Stomach (tissue), 9 donors: Measurements from ENCODE around the gene SHISA4. TPM values are rescaled to one million over a fixed set of nuclear protein-coding genes. Genes with fewer than 3 reads are reported as not detected.

Source experiments
- DNase-seq, 2 donors: peaks; one replicate each; pipeline versions ENCODE4 v3.0.0 to v3.0.0-alpha.2; 2013 to 2019
- H3K27ac ChIP-seq, 5 donors: fragments of 200-600 bp in 4 of 5; sonication (generic) in 4 of 5; one replicate each; pipeline ENCODE4 v1.5.1; 2013 to 2019; ENCODE audit warnings: mild to moderate bottlenecking in 1 of 5, moderate library complexity in 1 of 5
- H3K27me3 ChIP-seq, 3 donors: fragments of 200-600 bp; sonication (generic); one replicate each; pipeline ENCODE4 v1.5.1; 2017 to 2019; ENCODE audit warnings: mixed run types in 1 of 3
- H3K36me3 ChIP-seq, 4 donors: fragments of 200-600 bp; sonication (generic); 1 replicate in 3 of 4; 2 replicates in 1 of 4; pipeline ENCODE4 v1.5.1; 2016 to 2019
- H3K4me1 ChIP-seq, 4 donors: fragments of 200-600 bp; sonication (generic); one replicate each; pipeline ENCODE4 v1.5.1; 2016 to 2019
- H3K4me3 ChIP-seq, 4 donors: fragments of 200-600 bp; sonication (generic) in 3 of 4; one replicate each; pipeline ENCODE4 v1.5.1; 2016 to 2019; ENCODE audit warnings: mild to moderate bottlenecking in 1 of 4
- H3K9me3 ChIP-seq, 4 donors: fragments of 200-600 bp; sonication (generic); one replicate each; pipeline ENCODE4 v1.5.1; 2016 to 2019
- EP300 ChIP-seq: sonication (generic); formaldehyde crosslinking; IDR thresholded peaks from one replicate; pipeline ENCODE4 v1.6.1; 2017; ENCODE audit warnings: antibody characterized with exemption
- POLR2A ChIP-seq, 4 donors: fragments of 450-650 bp; IDR thresholded peaks; one replicate each; pipeline ENCODE4 v1.6.1; 2016; ENCODE audit warnings: antibody characterized with exemption in 4 of 4, control low read depth in 2 of 4, mild to moderate bottlenecking in 1 of 4, moderate library complexity in 1 of 4
- POLR2AphosphoS5 ChIP-seq, 3 donors: sonication (generic); formaldehyde crosslinking; IDR thresholded peaks; one replicate each; pipeline ENCODE4 v1.6.1; 2016; ENCODE audit warnings: antibody characterized with exemption in 3 of 3
- WGBS, 5 donors: extraction: QIAGEN DNeasy Blood & Tissue Kit in 3 of 5; methylation state at CpG; one replicate each; pipeline versions ENCODE4 v1.1.5 to v1.1.7; 2013 to 2018; 5-methylcytosine and 5-hydroxymethylcytosine counted together
- intact Hi-C: fragments of 100-400 bp; cut with DNase I; formaldehyde crosslinking; loops from one replicate; pipeline ENCODE4 v1.15.1; 2023; ENCODE audit warnings: low total_unique reads
- polyA plus RNA-seq, 3 donors: library from polyadenylated mRNA; stranded (reverse); fragments of 200-250 nt; gene quantifications; one replicate each; pipeline ENCODE4 v1.2.3, GENCODE V29; 2013
- total RNA-seq, 5 donors: library from RNA; depleted of rRNA; stranded (reverse); fragments of >200 nt; gene quantifications; one replicate each; pipeline versions ENCODE4 v1.1.0 to v1.2.3, GENCODE V29; 2014 to 2016
- TF ChIP-seq, protein P1 (sequence below), 7 experiments: fragments of 450-650 bp in 4 of 7; fragments of 200-600 bp in 3 of 7; sonication (generic) in 3 of 7; IDR thresholded peaks; one replicate each; pipeline ENCODE4 v1.5.1; 2016 to 2019; ENCODE audit warnings: antibody characterized with exemption in 7 of 7, control low read depth in 2 of 7, mild to moderate bottlenecking in 1 of 7
- donor health status: healthy with polysubstance abuse.
- donor health status: Bipolar disorder and iron deficiency.
- donor health status: healthy.

SHISA4 gene
- total and polyA plus RNA-seq, 8 donors = 0.87 to 33.3 (median 13.3) TPM

DNA sequence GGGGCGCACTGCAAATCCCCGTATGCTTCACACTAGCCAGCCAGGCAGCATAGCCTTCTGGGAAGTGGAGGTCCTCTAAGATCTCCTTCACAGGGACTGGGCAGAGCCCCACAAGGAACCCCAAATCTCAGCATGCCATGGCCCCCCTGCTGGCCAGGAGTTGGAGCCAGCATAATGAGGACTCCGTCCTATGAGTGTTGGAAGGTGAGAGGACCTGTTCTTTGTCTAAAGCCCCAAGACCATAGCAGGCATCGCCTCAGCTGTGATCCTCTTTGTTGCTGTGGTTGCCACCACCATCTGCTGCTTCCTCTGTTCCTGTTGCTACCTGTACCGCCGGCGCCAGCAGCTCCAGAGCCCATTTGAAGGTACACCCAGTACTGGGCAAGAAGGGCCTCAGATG, 1.5 kb downstream of the SHISA4 start:
- Histone ChIP-seq H3K4me1 (peaks cover 14 to 51% (median 33%) of the 10 kb centered on the region in 4 donors), H3K27ac (peak overlapping the region in 1 of 5 donors; percentile 86), H3K4me3 (peak overlapping the region in 1 of 4 donors; percentile 75), H3K27me3 (peaks cover 0 to 17% (median 7%) of the 10 kb centered on the region in 3 donors), H3K9me3 (no peaks in the 10 kb centered on the region), H3K36me3 (no peaks in the 10 kb centered on the region)
- no peak for TF ChIP-seq EP300
- TF ChIP-seq POLR2AphosphoS5 (IDR thresholded peaks at IDR 0.05) = no peak
- no peak for TF ChIP-seq POLR2A (IDR thresholded peaks at IDR 0.05)
- TF ChIP-seq, protein P1, sequence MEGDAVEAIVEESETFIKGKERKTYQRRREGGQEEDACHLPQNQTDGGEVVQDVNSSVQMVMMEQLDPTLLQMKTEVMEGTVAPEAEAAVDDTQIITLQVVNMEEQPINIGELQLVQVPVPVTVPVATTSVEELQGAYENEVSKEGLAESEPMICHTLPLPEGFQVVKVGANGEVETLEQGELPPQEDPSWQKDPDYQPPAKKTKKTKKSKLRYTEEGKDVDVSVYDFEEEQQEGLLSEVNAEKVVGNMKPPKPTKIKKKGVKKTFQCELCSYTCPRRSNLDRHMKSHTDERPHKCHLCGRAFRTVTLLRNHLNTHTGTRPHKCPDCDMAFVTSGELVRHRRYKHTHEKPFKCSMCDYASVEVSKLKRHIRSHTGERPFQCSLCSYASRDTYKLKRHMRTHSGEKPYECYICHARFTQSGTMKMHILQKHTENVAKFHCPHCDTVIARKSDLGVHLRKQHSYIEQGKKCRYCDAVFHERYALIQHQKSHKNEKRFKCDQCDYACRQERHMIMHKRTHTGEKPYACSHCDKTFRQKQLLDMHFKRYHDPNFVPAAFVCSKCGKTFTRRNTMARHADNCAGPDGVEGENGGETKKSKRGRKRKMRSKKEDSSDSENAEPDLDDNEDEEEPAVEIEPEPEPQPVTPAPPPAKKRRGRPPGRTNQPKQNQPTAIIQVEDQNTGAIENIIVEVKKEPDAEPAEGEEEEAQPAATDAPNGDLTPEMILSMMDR (IDR thresholded peaks at IDR 0.05) = no peak
- DNase-seq = no peak
- WGBS, 5 donors = 81 to 92% (median 87%) methylated on average over 7 of the region's 7 CpGs
- intact Hi-C loops = loop anchor here (10.0 kb wide), 1 partner anchor 55 kb away; the partner anchor contains the start of gene LMOD1

DNA sequence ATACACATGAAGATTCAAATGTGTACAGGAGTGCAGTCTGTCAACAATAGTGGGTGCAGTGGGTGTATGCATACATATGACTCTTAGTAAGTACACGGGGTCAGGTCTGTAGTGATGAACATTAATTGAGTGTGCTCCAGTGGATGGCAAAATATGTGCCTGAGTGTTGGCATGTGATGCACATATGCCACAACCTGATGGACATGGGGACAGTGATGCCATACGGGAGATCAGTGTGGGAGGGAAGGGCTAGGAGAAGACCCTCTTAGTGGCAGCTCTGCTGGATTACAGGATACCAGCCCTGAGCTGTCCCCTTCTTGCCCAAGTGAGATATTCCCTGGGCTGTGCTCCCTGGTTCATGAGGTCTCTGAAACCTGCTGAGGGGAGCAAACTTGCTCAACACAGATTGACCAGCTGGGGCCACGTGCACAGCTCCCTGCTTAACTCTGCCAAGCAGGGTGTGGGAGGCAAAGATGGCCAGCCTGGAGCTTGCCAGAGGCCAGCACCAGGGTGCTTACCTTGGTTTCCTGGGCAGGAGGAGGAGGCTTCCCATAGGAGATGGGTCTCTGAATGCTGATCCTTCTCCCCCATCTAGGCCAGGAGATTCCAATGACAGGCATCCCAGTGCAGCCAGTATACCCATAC, 2.2 kb downstream of the SHISA4 start:
- H3K36me3 ChIP-seq = no peaks in the 10 kb centered on the region
- intact Hi-C loops = loop anchor here (10.0 kb wide), 1 partner anchor 54 kb away; the partner anchor contains the start of gene LMOD1
- peaks cover 0 to 17% (median 7%) of the 10 kb centered on the region in 3 donors for H3K27me3 ChIP-seq
- H3K4me3 ChIP-seq = no peak overlapping the region
- TF ChIP-seq POLR2AphosphoS5 (IDR thresholded peaks at IDR 0.05) (peak in 1 of 3 donors; percentile 10), EP300 (no peak)
- no peaks in the 10 kb centered on the region for H3K9me3 ChIP-seq
- H3K4me1 ChIP-seq = peaks cover 14 to 53% (median 34%) of the 10 kb centered on the region in 4 donors
- peak overlapping the region in 1 of 5 donors; percentile 84 for H3K27ac ChIP-seq
- no peak for DNase-seq
- 65 to 77% (median 71%) methylated on average over 3 of the region's 3 CpGs for WGBS, 5 donors

DNA sequence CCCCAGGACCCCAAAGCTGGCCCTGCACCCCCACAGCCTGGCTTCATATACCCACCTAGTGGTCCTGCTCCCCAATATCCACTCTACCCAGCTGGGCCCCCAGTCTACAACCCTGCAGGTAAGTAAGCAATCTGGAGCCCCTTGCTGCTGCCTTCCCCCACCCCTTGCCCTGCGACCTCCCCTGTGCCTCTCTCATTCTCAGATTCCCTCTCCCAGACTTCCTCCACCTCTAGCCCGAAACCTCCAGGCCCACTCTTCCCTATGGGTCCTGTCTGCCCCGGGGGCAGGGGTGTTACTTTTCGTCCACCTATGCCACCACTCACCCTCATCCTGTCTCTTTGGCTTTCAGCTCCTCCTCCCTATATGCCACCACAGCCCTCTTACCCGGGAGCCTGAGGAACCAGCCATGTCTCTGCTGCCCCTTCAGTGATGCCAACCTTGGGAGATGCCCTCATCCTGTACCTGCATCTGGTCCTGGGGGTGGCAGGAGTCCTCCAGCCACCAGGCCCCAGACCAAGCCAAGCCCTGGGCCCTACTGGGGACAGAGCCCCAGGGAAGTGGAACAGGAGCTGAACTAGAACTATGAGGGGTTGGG, 2.9 kb downstream of the SHISA4 start:
- peak overlapping the region in 1 of 5 donors; percentile 84 for H3K27ac ChIP-seq
- peaks cover 0 to 1% (median under 1%) of the 10 kb centered on the region in 4 donors for H3K36me3 ChIP-seq
- intact Hi-C loops = loop anchor here (10.0 kb wide), 1 partner anchor 53 kb away; the partner anchor contains the start of gene LMOD1
- H3K4me3 ChIP-seq = no peak overlapping the region
- no peaks in the 10 kb centered on the region for H3K9me3 ChIP-seq
- WGBS, 5 donors = 73 to 92% (median 84%) methylated on average over 5 of the region's 5 CpGs
- TF ChIP-seq, protein P1 (IDR thresholded peaks at IDR 0.05) = no peak
- TF ChIP-seq POLR2AphosphoS5 (IDR thresholded peaks at IDR 0.05) (no peak), POLR2A (IDR thresholded peaks at IDR 0.05) (no peak), EP300 (no peak)
- no peak for DNase-seq
- H3K4me1 ChIP-seq = peaks cover 20 to 59% (median 39%) of the 10 kb centered on the region in 4 donors
- peaks cover 0 to 17% (median 7%) of the 10 kb centered on the region in 3 donors for H3K27me3 ChIP-seq

DNA sequence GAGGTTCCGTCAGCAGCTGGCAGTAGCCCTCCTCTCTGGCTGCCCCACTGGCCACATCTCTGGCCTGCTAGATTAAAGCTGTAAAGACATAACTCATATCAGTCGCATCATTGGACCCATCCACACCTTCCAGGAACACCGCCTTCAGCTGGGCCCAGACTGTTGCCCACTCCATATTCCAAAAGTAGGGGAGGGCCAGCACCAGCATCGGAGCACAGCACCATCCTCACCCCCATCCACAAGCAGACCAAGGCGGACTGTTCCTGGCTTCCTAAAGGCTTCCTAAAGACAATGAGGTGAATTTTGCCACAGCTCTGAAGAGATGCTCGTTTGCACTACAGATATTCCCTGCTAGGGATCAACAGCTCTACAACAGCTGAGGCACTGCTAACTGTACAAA, 3.5 kb downstream of the SHISA4 start:
- H3K9me3 ChIP-seq = no peaks in the 10 kb centered on the region
- WGBS, 5 donors = 81 to 92% (median 87%) methylated on average over 6 of the region's 6 CpGs
- H3K4me1 ChIP-seq = peaks cover 20 to 64% (median 42%) of the 10 kb centered on the region in 4 donors
- H3K27me3 ChIP-seq = peaks cover 0 to 17% (median 7%) of the 10 kb centered on the region in 3 donors
- H3K4me3 ChIP-seq = no peak overlapping the region
- no peak for DNase-seq
- peaks cover 0 to 8% (median 4%) of the 10 kb centered on the region in 4 donors for H3K36me3 ChIP-seq
- peak overlapping the region in 2 of 5 donors; percentile 5 to 84 for H3K27ac ChIP-seq
- intact Hi-C loops = loop anchor here (10.0 kb wide), 1 partner anchor 53 kb away; the partner anchor contains the start of gene LMOD1
- TF ChIP-seq POLR2AphosphoS5 (IDR thresholded peaks at IDR 0.05) = no peak
- TF ChIP-seq, protein P1 (IDR thresholded peaks at IDR 0.05) = no peak
- no peak for TF ChIP-seq POLR2A (IDR thresholded peaks at IDR 0.05)
- no peak for TF ChIP-seq EP300
